Mesendoderm (in vitro differentiated cells): ENCODE measurements around the gene KCNK1.
"Not testable (repeated sequence)": the region's sequence is repeated elsewhere in the genome, so short reads cannot be mapped to it uniquely, and the experiment has no call there.

ENCODE experiments used
- DNase-seq: peaks from one replicate; pipeline ENCODE4 v3.0.0; 2013
- H2AK5ac ChIP-seq: 2 replicates; pipeline ENCODE4 v1.6.1; 2013; ENCODE audit warnings: low read length, inconsistent platforms
- H2BK120ac ChIP-seq: 2 replicates; pipeline ENCODE4 v1.6.1; 2013; ENCODE audit warnings: low read depth, mild to moderate bottlenecking, low read length, moderate library complexity, mixed read lengths
- H2BK15ac ChIP-seq: replicated peaks from 2 replicates; pipeline ENCODE4 v1.6.1; 2013; ENCODE audit warnings: low read depth, mild to moderate bottlenecking, moderate library complexity
- H2BK5ac ChIP-seq: 2 replicates; pipeline ENCODE4 v1.6.1; 2013; ENCODE audit warnings: low read length, inconsistent platforms
- H3K18ac ChIP-seq: 2 replicates; pipeline ENCODE4 v1.6.1; 2013; ENCODE audit warnings: mild to moderate bottlenecking, low read length, mixed read lengths
- H3K23ac ChIP-seq: one replicate; pipeline ENCODE4 v1.6.1; 2013; ENCODE audit warnings: low read length
- H3K27ac ChIP-seq: 2 replicates; pipeline ENCODE4 v1.5.1; 2013; ENCODE audit warnings: low read depth, mild to moderate bottlenecking, inconsistent platforms, low read length, moderate library complexity
- H3K27me3 ChIP-seq: 2 replicates; pipeline ENCODE4 v1.6.1; 2013; ENCODE audit warnings: low read length, control low read depth, mild to moderate bottlenecking, inconsistent platforms; ENCODE audit not compliant: insufficient read depth, poor library complexity
- H3K36me3 ChIP-seq: 2 replicates; pipeline ENCODE4 v1.6.1; 2013; ENCODE audit warnings: low read length, inconsistent platforms; ENCODE audit not compliant: control insufficient read depth, insufficient read depth
- H3K4ac ChIP-seq: one replicate; pipeline ENCODE4 v1.6.1; 2013; ENCODE audit warnings: low read depth, mild to moderate bottlenecking, low read length, moderate library complexity
- H3K4me1 ChIP-seq: 2 replicates; pipeline ENCODE4 v1.6.1; 2013; ENCODE audit warnings: low read depth, low read length, inconsistent platforms; ENCODE audit not compliant: control insufficient read depth
- H3K4me2 ChIP-seq: 2 replicates; pipeline ENCODE4 v1.6.1; 2013; ENCODE audit warnings: low read length
- H3K4me3 ChIP-seq: 2 replicates; pipeline ENCODE4 v1.5.1; 2013; ENCODE audit warnings: mild to moderate bottlenecking, low read length
- H3K56ac ChIP-seq: one replicate; pipeline ENCODE4 v1.6.1; 2013; ENCODE audit warnings: low read length
- H3K79me1 ChIP-seq: 2 replicates; pipeline ENCODE4 v1.6.1; 2013; ENCODE audit warnings: low read length, inconsistent platforms
- H3K79me2 ChIP-seq: 2 replicates; pipeline ENCODE4 v1.6.1; 2013; ENCODE audit warnings: mild to moderate bottlenecking, low read length; ENCODE audit not compliant: control insufficient read depth, insufficient read depth
- H3K9ac ChIP-seq: 2 replicates; pipeline ENCODE4 v1.6.1; 2013; ENCODE audit warnings: low read length, inconsistent platforms
- H4K5ac ChIP-seq: one replicate; pipeline ENCODE4 v1.6.1; 2013; ENCODE audit warnings: low read length
- H4K8ac ChIP-seq: one replicate; pipeline ENCODE4 v1.6.1; 2013; ENCODE audit warnings: low read depth, mild to moderate bottlenecking, control low read depth, low read length, moderate library complexity
- WGBS: extraction: QIAGEN DNeasy Blood & Tissue Kit; methylation state at CpG from one replicate; pipeline ENCODE4 v1.1.7; 2013; ENCODE audit warnings: low lambda C conversion rate, missing lambda C conversion rate; ENCODE audit not compliant: insufficient coverage; ENCODE audit errors: extremely low coverage; 5-methylcytosine and 5-hydroxymethylcytosine counted together

The KCNK1 gene

GRCh38 chr1:233679030-233679429 is 65.1 kb downstream of the KCNK1 start:
- H3K79me2 ChIP-seq = no peaks in the 10 kb centered on the region
- H3K9ac ChIP-seq = no peak overlapping the region
- no peak overlapping the region for H2AK5ac ChIP-seq
- no peak overlapping the region for H3K27ac ChIP-seq
- no peak overlapping the region for H4K8ac ChIP-seq
- no peaks in the 10 kb centered on the region for H3K36me3 ChIP-seq
- no peak overlapping the region for H4K5ac ChIP-seq
- H3K18ac ChIP-seq = no peak overlapping the region
- no peaks in the 10 kb centered on the region for H3K79me1 ChIP-seq
- no peak for DNase-seq
- no peak overlapping the region for H3K4ac ChIP-seq
- H3K56ac ChIP-seq = no peak overlapping the region
- H2BK5ac ChIP-seq = no peak overlapping the region
- no CpG with 5 or more reads among the region's 6 CpGs for WGBS
- peaks cover 6% of the 10 kb centered on the region for H3K4me1 ChIP-seq
- H2BK120ac ChIP-seq = no peak overlapping the region
- H3K23ac ChIP-seq = no peak overlapping the region
- no peak overlapping the region for H3K4me3 ChIP-seq
- H3K4me2 ChIP-seq = no peak overlapping the region
- no peak overlapping the region for H2BK15ac ChIP-seq
- no peaks in the 10 kb centered on the region for H3K27me3 ChIP-seq

GRCh38 chr1:233679591-233680373 is 65.9 kb downstream of the KCNK1 start:
- no peak overlapping the region for H4K5ac ChIP-seq
- H2BK5ac ChIP-seq = no peak overlapping the region
- peaks cover 4% of the 10 kb centered on the region for H3K4me1 ChIP-seq
- WGBS = no CpG with 5 or more reads among the region's 12 CpGs
- no peak overlapping the region for H2BK120ac ChIP-seq
- no peak overlapping the region for H3K4ac ChIP-seq
- H3K27ac ChIP-seq = no peak overlapping the region
- H3K79me1 ChIP-seq = no peaks in the 10 kb centered on the region
- no peak overlapping the region for H4K8ac ChIP-seq
- H3K18ac ChIP-seq = peak overlapping the region; percentile 11
- no peak overlapping the region for H3K56ac ChIP-seq
- no peak overlapping the region for H3K4me3 ChIP-seq
- H3K23ac ChIP-seq = no peak overlapping the region
- no peak overlapping the region for H2BK15ac ChIP-seq
- H3K4me2 ChIP-seq = no peak overlapping the region
- H3K36me3 ChIP-seq = no peaks in the 10 kb centered on the region
- peak; percentile 51 for DNase-seq
- no peaks in the 10 kb centered on the region for H3K27me3 ChIP-seq
- H2AK5ac ChIP-seq = no peak overlapping the region
- no peaks in the 10 kb centered on the region for H3K79me2 ChIP-seq
- H3K9ac ChIP-seq = no peak overlapping the region

GRCh38 chr1:233681285-233681684 is 67.4 kb downstream of the KCNK1 start:
- Histone ChIP-seq H2AK5ac (no peak overlapping the region), H2BK120ac (no peak overlapping the region), H3K4me2 (no peak overlapping the region), H3K9ac (no peak overlapping the region), H3K79me2 (no peaks in the 10 kb centered on the region), H3K36me3 (no peaks in the 10 kb centered on the region), H3K27ac (no peak overlapping the region), H4K8ac (no peak overlapping the region), H2BK15ac (no peak overlapping the region), H3K4ac (no peak overlapping the region), H3K27me3 (no peaks in the 10 kb centered on the region), H3K18ac (no peak overlapping the region), H4K5ac (no peak overlapping the region), H3K4me3 (no peak overlapping the region), H3K4me1 (peaks cover 4% of the 10 kb centered on the region), H3K56ac (no peak overlapping the region), H2BK5ac (no peak overlapping the region), H3K79me1 (no peaks in the 10 kb centered on the region), H3K23ac (no peak overlapping the region)
- DNase-seq = no peak
- WGBS = no CpG with 5 or more reads among the region's 1 CpG

- H2BK120ac ChIP-seq, H3K27me3 ChIP-seq, H2BK15ac ChIP-seq, H3K27ac ChIP-seq, H3K4me1 ChIP-seq, DNase-seq, H2BK5ac ChIP-seq, H4K5ac ChIP-seq, H4K8ac ChIP-seq, H3K56ac ChIP-seq, H2AK5ac ChIP-seq, H3K36me3 ChIP-seq, H3K23ac ChIP-seq, H3K18ac ChIP-seq, H3K79me2 ChIP-seq, H3K79me1 ChIP-seq, H3K4ac ChIP-seq, H3K9ac ChIP-seq, H3K4me2 ChIP-seq, H3K4me3 ChIP-seq: not testable (repeated sequence)
- WGBS = no CpG with 5 or more reads among the region's 11 CpGs
These were observed 72.7 kb downstream of the KCNK1 start for GRCh38 chr1:233686653-233687052.

GRCh38 chr1:233689017-233689747 is 75.3 kb downstream of the KCNK1 start:
- Histone ChIP-seq H3K36me3 (no peaks in the 10 kb centered on the region), H2BK15ac (no peak overlapping the region), H4K8ac (no peak overlapping the region), H3K27me3 (no peaks in the 10 kb centered on the region), H3K79me1 (no peaks in the 10 kb centered on the region), H3K4me2 (no peak overlapping the region), H4K5ac (no peak overlapping the region), H2AK5ac (peak overlapping the region; percentile 69), H3K27ac (no peak overlapping the region), H3K79me2 (no peaks in the 10 kb centered on the region), H3K4me3 (no peak overlapping the region), H3K9ac (no peak overlapping the region), H3K4ac (no peak overlapping the region), H2BK120ac (no peak overlapping the region), H3K4me1 (peaks cover 3% of the 10 kb centered on the region), H3K56ac (peak overlapping the region; percentile 73), H3K18ac (no peak overlapping the region), H2BK5ac (peak overlapping the region; percentile 80), H3K23ac (no peak overlapping the region)
- no CpG with 5 or more reads among the region's 3 CpGs for WGBS
- DNase-seq = no peak
